Stomach (tissue), 9 donors: ENCODE data around the gene ATP1A1. TPM values are rescaled to one million over a fixed set of nuclear protein-coding genes. Genes with fewer than 3 reads are reported as not detected.

Source experiments
- DNase-seq, 2 donors: peaks; one replicate each; pipeline versions ENCODE4 v3.0.0 to v3.0.0-alpha.2; 2013 to 2019
- H3K27ac ChIP-seq, 5 donors: fragments of 200-600 bp in 4 of 5; sonication (generic) in 4 of 5; one replicate each; pipeline ENCODE4 v1.5.1; 2013 to 2019; ENCODE audit warnings: mild to moderate bottlenecking in 1 of 5, moderate library complexity in 1 of 5
- H3K27me3 ChIP-seq, 3 donors: fragments of 200-600 bp; sonication (generic); one replicate each; pipeline ENCODE4 v1.5.1; 2017 to 2019; ENCODE audit warnings: mixed run types in 1 of 3
- H3K36me3 ChIP-seq, 4 donors: fragments of 200-600 bp; sonication (generic); 1 replicate in 3 of 4; 2 replicates in 1 of 4; pipeline ENCODE4 v1.5.1; 2016 to 2019
- H3K4me1 ChIP-seq, 4 donors: fragments of 200-600 bp; sonication (generic); one replicate each; pipeline ENCODE4 v1.5.1; 2016 to 2019
- H3K4me3 ChIP-seq, 4 donors: fragments of 200-600 bp; sonication (generic) in 3 of 4; one replicate each; pipeline ENCODE4 v1.5.1; 2016 to 2019; ENCODE audit warnings: mild to moderate bottlenecking in 1 of 4
- H3K9me3 ChIP-seq, 4 donors: fragments of 200-600 bp; sonication (generic); one replicate each; pipeline ENCODE4 v1.5.1; 2016 to 2019
- CTCF ChIP-seq, 7 experiments: fragments of 450-650 bp in 4 of 7; fragments of 200-600 bp in 3 of 7; sonication (generic) in 3 of 7; IDR thresholded peaks; one replicate each; pipeline ENCODE4 v1.5.1; 2016 to 2019; ENCODE audit warnings: antibody characterized with exemption in 7 of 7, control low read depth in 2 of 7, mild to moderate bottlenecking in 1 of 7
- EP300 ChIP-seq: sonication (generic); formaldehyde crosslinking; IDR thresholded peaks from one replicate; pipeline ENCODE4 v1.6.1; 2017; ENCODE audit warnings: antibody characterized with exemption
- POLR2A ChIP-seq, 4 donors: fragments of 450-650 bp; IDR thresholded peaks; one replicate each; pipeline ENCODE4 v1.6.1; 2016; ENCODE audit warnings: antibody characterized with exemption in 4 of 4, control low read depth in 2 of 4, mild to moderate bottlenecking in 1 of 4, moderate library complexity in 1 of 4
- POLR2AphosphoS5 ChIP-seq, 3 donors: sonication (generic); formaldehyde crosslinking; IDR thresholded peaks; one replicate each; pipeline ENCODE4 v1.6.1; 2016; ENCODE audit warnings: antibody characterized with exemption in 3 of 3
- WGBS, 5 donors: extraction: QIAGEN DNeasy Blood & Tissue Kit in 3 of 5; methylation state at CpG; one replicate each; pipeline versions ENCODE4 v1.1.5 to v1.1.7; 2013 to 2018; 5-methylcytosine and 5-hydroxymethylcytosine counted together
- intact Hi-C: fragments of 100-400 bp; cut with DNase I; formaldehyde crosslinking; loops from one replicate; pipeline ENCODE4 v1.15.1; 2023; ENCODE audit warnings: low total_unique reads
- polyA plus RNA-seq, 3 donors: library from polyadenylated mRNA; stranded (reverse); fragments of 200-250 nt; gene quantifications; one replicate each; pipeline ENCODE4 v1.2.3, GENCODE V29; 2013
- total RNA-seq, 5 donors: library from RNA; depleted of rRNA; stranded (reverse); fragments of >200 nt; gene quantifications; one replicate each; pipeline versions ENCODE4 v1.1.0 to v1.2.3, GENCODE V29; 2014 to 2016
- donor health status: healthy with polysubstance abuse.
- donor health status: Bipolar disorder and iron deficiency.
- donor health status: healthy.

Gene ATP1A1
- total and polyA plus RNA-seq, 8 donors, result 49.9 to 576 (median 171) TPM

- intact Hi-C loops, result loop anchor here (10.0 kb wide), 1 partner anchor 117 kb away; no protein-coding TSS in a partner anchor
- 59 to 89% (median 77%) methylated on average over 2 of the region's 2 CpGs for WGBS, 5 donors
- DNase-seq, result no peak
Measured at GRCh38 chr1:116368241-116368640, 4.8 kb upstream of the ATP1A1 start.

DNA sequence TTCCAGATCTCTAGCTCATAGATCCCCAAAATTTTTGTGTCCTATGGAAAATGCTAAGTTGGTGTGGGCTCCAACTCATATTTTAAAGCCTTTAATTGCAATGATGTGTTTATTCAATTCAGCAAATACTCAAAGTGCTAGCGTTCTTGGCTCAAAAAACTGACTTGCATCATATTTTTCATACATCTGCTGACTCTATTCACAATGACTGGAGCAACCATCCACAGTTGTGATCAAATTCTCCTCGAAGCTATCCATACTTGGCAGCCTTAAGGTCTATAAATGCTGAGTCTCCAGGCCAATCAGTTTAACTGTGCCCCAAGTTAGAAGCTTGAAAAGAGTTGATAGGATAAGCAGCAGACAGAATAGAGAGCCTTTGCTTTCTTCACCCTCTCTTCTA, 2.9 kb upstream of the ATP1A1 start:
- Histone ChIP-seq H3K27me3 (no peaks in the 10 kb centered on the region), H3K4me3 (no peak overlapping the region), H3K36me3 (no peaks in the 10 kb centered on the region), H3K27ac (no peak overlapping the region), H3K4me1 (peaks cover 0 to 33% (median 23%) of the 10 kb centered on the region in 4 donors), H3K9me3 (no peaks in the 10 kb centered on the region)
- DNase-seq, result no peak
- 45 to 58% (median 50%) methylated on average over 2 of the region's 2 CpGs for WGBS, 5 donors
- intact Hi-C loops, result no loop called here
- TF ChIP-seq EP300 (no peak), CTCF (IDR thresholded peaks at IDR 0.05) (no peak), POLR2AphosphoS5 (IDR thresholded peaks at IDR 0.05) (no peak), POLR2A (IDR thresholded peaks at IDR 0.05) (no peak)

More at GRCh38 chr1:116368241-116368640, 4.8 kb upstream of the ATP1A1 start:
- Histone ChIP-seq H3K9me3 (no peaks in the 10 kb centered on the region), H3K36me3 (no peaks in the 10 kb centered on the region), H3K27ac (no peak overlapping the region), H3K27me3 (no peaks in the 10 kb centered on the region), H3K4me3 (no peak overlapping the region), H3K4me1 (peaks cover 0 to 29% (median 13%) of the 10 kb centered on the region in 4 donors)
- no peak for TF ChIP-seq CTCF (IDR thresholded peaks at IDR 0.05)
- TF ChIP-seq EP300, result no peak
- TF ChIP-seq POLR2A (IDR thresholded peaks at IDR 0.05), result no peak
- TF ChIP-seq POLR2AphosphoS5 (IDR thresholded peaks at IDR 0.05), result no peak

- peak overlapping the region in 4 of 5 donors; percentile 97 to 100 (median 98) for H3K27ac ChIP-seq
- WGBS, 5 donors, result 44 to 75% (median 53%) methylated on average over 1 of the region's 1 CpG
- peak overlapping the region in 1 of 4 donors; percentile 95 for H3K4me3 ChIP-seq
- intact Hi-C loops, result no loop called here
- peak in 1 of 2 donors; percentile 44 for DNase-seq
- H3K9me3 ChIP-seq, result no peaks in the 10 kb centered on the region
- H3K27me3 ChIP-seq, result no peaks in the 10 kb centered on the region
- TF ChIP-seq POLR2AphosphoS5 (IDR thresholded peaks at IDR 0.05), result no peak
- TF ChIP-seq EP300, result no peak
- H3K4me1 ChIP-seq, result peaks cover 14 to 40% (median 38%) of the 10 kb centered on the region in 4 donors
- H3K36me3 ChIP-seq, result no peaks in the 10 kb centered on the region
Measured at GRCh38 chr1:116371752-116372151, 1.3 kb upstream of the ATP1A1 start.

GRCh38 chr1:116372191-116372590, 853 bp upstream of the ATP1A1 start:
- no peak for TF ChIP-seq POLR2A (IDR thresholded peaks at IDR 0.05)
- no peak for TF ChIP-seq EP300
- no peak for TF ChIP-seq POLR2AphosphoS5 (IDR thresholded peaks at IDR 0.05)
- no peak for TF ChIP-seq CTCF (IDR thresholded peaks at IDR 0.05)
- peaks cover 19 to 44% (median 42%) of the 10 kb centered on the region in 4 donors for H3K4me1 ChIP-seq
- no peaks in the 10 kb centered on the region for H3K9me3 ChIP-seq
- peak overlapping the region; percentile 97 to 100 (median 98) for H3K27ac ChIP-seq
- WGBS, 5 donors, result 18 to 27% (median 19%) methylated on average over 11 of the region's 11 CpGs
- H3K27me3 ChIP-seq, result no peaks in the 10 kb centered on the region
- DNase-seq, result no peak
- H3K4me3 ChIP-seq, result peak overlapping the region; percentile 91 to 95 (median 94)
- H3K36me3 ChIP-seq, result no peaks in the 10 kb centered on the region
- intact Hi-C loops, result no loop called here
